ENCODE results near the gene VSIG4. TPM values are rescaled to one million over a fixed set of nuclear protein-coding genes. Genes with fewer than 3 reads are reported as not detected.

The VSIG4 gene
- total and polyA plus RNA-seq, 10 of the 15 experiments (the other 5 are each of a cell fraction or from before 2014, with no cell fraction given): 0.05 to 0.36 TPM; not detected in 8

DNA sequence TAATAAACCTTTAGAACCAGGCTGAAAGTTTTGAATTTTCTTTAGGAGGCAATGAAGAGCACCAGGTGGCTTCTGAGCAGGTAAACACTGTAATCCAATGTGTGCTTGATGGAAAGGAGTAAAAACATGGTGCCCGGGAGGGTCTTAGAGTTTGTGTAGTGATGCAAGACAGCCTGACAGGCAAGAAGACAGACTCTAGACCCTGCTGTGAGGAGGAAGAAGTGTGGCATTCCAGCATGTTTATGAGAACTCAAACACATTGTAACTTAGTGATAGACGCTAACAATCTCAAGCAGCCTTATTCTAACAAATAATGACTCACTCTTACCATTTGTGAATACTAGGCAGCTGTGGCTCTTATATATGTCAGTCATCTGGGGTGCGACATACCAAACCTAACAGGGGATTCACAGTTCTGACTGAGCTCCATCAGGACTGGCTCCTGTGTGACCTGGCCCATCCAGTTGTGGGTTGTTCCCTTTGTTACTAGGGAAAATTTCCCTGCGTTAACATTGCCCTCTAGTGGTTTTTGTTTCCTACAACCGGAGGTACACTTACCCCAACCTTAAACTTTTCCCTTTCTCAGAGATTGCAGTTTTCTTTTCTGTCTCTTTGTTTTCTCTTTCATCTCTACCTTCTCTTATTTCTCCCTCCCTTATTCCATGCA lies 53.8 kb downstream of the VSIG4 start:
- peak overlapping the region; percentile 57 for H2AFZ ChIP-seq (ENCODE audit: control insufficient read depth, low read depth, low read length)
- no TSS peak for BruUV-seq (replicated peaks)
- RAD21 ChIA-PET (ENCODE audit: unreplicated experiment): interaction anchor here (1.0 to 3.2 kb wide), 13 partner anchors 16 to 744 kb away, joined by 3 to 9 read pairs (median 3); no protein-coding TSS in a partner anchor
- H3K36me3 ChIP-seq (ENCODE audit: control insufficient read depth in 2 of 2, insufficient read depth in 2 of 2, low read length in 1 of 2): no peaks in the 10 kb centered on the region
- POLR2A ChIA-PET: no interaction called here
- 27% methylated on average over 5 of the region's 5 CpGs for WGBS (ENCODE audit: insufficient coverage, insufficient replicate concordance, low lambda C conversion rate, missing lambda C conversion rate)
- ATAC-seq (peak; percentile 98), DNase-seq (ENCODE audit: low read depth, low spot score) (peak; percentile 55), FAIRE-seq (no peak)
- intact Hi-C loops (cut with micrococcal nuclease; ENCODE audit: unreplicated experiment): loop anchor here (1.0 to 5.0 kb wide), 5 partner anchors 114 to 421 kb away; no protein-coding TSS in a partner anchor
- no peak overlapping the region for H3K4me2 ChIP-seq (ENCODE audit: control insufficient read depth, insufficient read depth)
- no peaks in the 10 kb centered on the region for H4K20me1 ChIP-seq (ENCODE audit: control insufficient read depth, insufficient read depth)
- no peaks in the 10 kb centered on the region for H3K79me2 ChIP-seq (ENCODE audit: control insufficient read depth, insufficient read depth, low read length)
- no peak overlapping the region for H3K4me3 ChIP-seq
- no peak overlapping the region for H3K9ac ChIP-seq (ENCODE audit: control insufficient read depth, insufficient read depth, low read length)
- CTCF ChIA-PET: interaction anchor here (0.6 to 3.0 kb wide), 14 partner anchors 9 to 405 kb away, joined by 3 to 24 read pairs (median 4); no protein-coding TSS in a partner anchor
- in situ Hi-C loops (cut with MboI): no loop called here
- no peaks in the 10 kb centered on the region for H3K9me3 ChIP-seq (replicated peaks; ENCODE audit: control insufficient read depth, insufficient read depth, low read length)
- SMC1A ChIA-PET (ENCODE audit: uncharacterized antibody, unreplicated experiment): interaction anchor here (0.7 to 2.7 kb wide), 17 partner anchors 8 to 404 kb away, joined by 3 to 17 read pairs (median 5); no protein-coding TSS in a partner anchor
- no peak overlapping the region for H3K27ac ChIP-seq (ENCODE audit: control insufficient read depth, insufficient read depth)
- no peaks in the 10 kb centered on the region for H3K4me1 ChIP-seq (ENCODE audit: control insufficient read depth, insufficient read depth, low read length)
- no peaks in the 10 kb centered on the region for H3K27me3 ChIP-seq (replicated peaks in 1 of 2; ENCODE audit: control insufficient read depth in 2 of 2, insufficient read depth in 2 of 2, low read length in 1 of 2)
- TF ChIP-seq, protein P1, sequence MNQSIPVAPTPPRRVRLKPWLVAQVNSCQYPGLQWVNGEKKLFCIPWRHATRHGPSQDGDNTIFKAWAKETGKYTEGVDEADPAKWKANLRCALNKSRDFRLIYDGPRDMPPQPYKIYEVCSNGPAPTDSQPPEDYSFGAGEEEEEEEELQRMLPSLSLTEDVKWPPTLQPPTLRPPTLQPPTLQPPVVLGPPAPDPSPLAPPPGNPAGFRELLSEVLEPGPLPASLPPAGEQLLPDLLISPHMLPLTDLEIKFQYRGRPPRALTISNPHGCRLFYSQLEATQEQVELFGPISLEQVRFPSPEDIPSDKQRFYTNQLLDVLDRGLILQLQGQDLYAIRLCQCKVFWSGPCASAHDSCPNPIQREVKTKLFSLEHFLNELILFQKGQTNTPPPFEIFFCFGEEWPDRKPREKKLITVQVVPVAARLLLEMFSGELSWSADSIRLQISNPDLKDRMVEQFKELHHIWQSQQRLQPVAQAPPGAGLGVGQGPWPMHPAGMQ (IDR thresholded peaks at IDR 0.05; ENCODE audit: borderline replicate concordance): no peak
- TF ChIP-seq ETV6 (conservative IDR thresholded peaks at IDR 0.05 in 1 of 2, IDR thresholded peaks at IDR 0.05 in 1 of 2; ENCODE audit: borderline replicate concordance in 1 of 2, low read depth in 1 of 2) (no peak), SP1 (IDR thresholded peaks at IDR 0.05; ENCODE audit: low read depth, low read length) (no peak), NFYA (IDR thresholded peaks at IDR 0.05; ENCODE audit: borderline replicate concordance, low read depth, low read length) (no peak), RAD21 (IDR thresholded peaks at IDR 0.05; ENCODE audit: insufficient read depth, low read depth, low read length) (peak; percentile 81), DPF2 (IDR thresholded peaks at IDR 0.05) (no peak), FOS (IDR thresholded peaks at IDR 0.05; ENCODE audit: borderline replicate concordance, extremely low read depth, insufficient read length) (no peak), EED (IDR thresholded peaks at IDR 0.05; ENCODE audit: low read depth) (peak; percentile 44; the same call in 1 of the 2 replicates), SIX5 (IDR thresholded peaks at IDR 0.05; ENCODE audit: low read depth, low read length, severe bottlenecking) (no peak), NR2C2 (IDR thresholded peaks at IDR 0.05; ENCODE audit: borderline replicate concordance, control insufficient read depth, insufficient read length, low read depth) (no peak), POU2F2 (IDR thresholded peaks at IDR 0.05; ENCODE audit: borderline replicate concordance, low read depth, low read length) (no peak), MYC (IDR thresholded peaks at IDR 0.05; ENCODE audit: insufficient read depth, insufficient read length, insufficient replicate concordance, low read length, severe bottlenecking) (no peak), PAX8 (IDR thresholded peaks at IDR 0.05) (no peak)
- TF ChIP-seq, protein P2, sequence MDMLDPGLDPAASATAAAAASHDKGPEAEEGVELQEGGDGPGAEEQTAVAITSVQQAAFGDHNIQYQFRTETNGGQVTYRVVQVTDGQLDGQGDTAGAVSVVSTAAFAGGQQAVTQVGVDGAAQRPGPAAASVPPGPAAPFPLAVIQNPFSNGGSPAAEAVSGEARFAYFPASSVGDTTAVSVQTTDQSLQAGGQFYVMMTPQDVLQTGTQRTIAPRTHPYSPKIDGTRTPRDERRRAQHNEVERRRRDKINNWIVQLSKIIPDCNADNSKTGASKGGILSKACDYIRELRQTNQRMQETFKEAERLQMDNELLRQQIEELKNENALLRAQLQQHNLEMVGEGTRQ (IDR thresholded peaks at IDR 0.05; ENCODE audit: borderline replicate concordance, low read depth, low read length): no peak
- TF ChIP-seq, protein P3, sequence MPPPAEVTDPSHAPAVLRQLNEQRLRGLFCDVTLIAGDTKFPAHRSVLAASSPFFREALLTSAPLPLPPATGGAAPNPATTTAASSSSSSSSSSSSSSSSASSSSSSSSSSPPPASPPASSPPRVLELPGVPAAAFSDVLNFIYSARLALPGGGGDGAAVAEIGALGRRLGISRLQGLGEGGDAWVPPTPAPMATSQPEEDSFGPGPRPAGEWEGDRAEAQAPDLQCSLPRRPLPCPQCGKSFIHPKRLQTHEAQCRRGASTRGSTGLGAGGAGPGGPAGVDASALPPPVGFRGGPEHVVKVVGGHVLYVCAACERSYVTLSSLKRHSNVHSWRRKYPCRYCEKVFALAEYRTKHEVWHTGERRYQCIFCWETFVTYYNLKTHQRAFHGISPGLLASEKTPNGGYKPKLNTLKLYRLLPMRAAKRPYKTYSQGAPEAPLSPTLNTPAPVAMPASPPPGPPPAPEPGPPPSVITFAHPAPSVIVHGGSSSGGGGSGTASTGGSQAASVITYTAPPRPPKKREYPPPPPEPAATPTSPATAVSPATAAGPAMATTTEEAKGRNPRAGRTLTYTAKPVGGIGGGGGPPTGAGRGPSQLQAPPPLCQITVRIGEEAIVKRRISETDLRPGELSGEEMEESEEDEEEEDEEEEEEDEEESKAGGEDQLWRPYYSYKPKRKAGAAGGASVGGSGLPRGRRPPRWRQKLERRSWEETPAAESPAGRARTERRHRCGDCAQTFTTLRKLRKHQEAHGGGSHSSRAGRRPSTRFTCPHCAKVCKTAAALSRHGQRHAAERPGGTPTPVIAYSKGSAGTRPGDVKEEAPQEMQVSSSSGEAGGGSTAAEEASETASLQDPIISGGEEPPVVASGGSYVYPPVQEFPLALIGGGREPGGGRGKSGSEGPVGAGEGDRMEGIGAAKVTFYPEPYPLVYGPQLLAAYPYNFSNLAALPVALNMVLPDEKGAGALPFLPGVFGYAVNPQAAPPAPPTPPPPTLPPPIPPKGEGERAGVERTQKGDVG (CRISPR knock-in tag; IDR thresholded peaks at IDR 0.05): no peak
- TF ChIP-seq, protein P4, sequence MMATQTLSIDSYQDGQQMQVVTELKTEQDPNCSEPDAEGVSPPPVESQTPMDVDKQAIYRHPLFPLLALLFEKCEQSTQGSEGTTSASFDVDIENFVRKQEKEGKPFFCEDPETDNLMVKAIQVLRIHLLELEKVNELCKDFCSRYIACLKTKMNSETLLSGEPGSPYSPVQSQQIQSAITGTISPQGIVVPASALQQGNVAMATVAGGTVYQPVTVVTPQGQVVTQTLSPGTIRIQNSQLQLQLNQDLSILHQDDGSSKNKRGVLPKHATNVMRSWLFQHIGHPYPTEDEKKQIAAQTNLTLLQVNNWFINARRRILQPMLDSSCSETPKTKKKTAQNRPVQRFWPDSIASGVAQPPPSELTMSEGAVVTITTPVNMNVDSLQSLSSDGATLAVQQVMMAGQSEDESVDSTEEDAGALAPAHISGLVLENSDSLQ (IDR thresholded peaks at IDR 0.05): peak; percentile 54; the same call in 1 of the 2 replicates

Data from GM12878 (cell line).